Medulla oblongata (tissue), 1 donor: ENCODE results near the gene FAXDC2.

Source experiments
- DNase-seq: peaks from one replicate; pipeline ENCODE4 v3.0.0-alpha.2; 2015; ENCODE audit errors: extremely low spot score

The FAXDC2 gene

DNA sequence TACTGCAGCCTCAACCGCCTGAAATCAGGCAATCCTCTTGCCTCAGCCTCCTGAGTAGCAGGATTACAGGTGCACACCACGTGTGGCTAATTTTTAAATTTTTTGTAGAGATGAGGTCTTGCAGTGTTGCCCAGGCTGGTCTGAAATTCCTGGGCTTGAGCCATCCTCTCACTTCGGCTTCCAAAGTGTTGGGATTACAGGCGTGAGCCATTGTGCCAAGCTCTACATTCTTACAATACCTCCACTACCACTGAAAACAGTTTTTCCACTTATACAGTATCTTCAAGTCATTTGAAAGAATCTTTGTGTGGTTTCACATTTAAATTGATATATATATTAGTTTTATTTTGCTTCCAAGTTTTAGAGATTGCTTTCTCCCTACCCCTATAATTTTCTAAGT is 52.6 kb downstream of the FAXDC2 start:
- no peak for DNase-seq

DNA sequence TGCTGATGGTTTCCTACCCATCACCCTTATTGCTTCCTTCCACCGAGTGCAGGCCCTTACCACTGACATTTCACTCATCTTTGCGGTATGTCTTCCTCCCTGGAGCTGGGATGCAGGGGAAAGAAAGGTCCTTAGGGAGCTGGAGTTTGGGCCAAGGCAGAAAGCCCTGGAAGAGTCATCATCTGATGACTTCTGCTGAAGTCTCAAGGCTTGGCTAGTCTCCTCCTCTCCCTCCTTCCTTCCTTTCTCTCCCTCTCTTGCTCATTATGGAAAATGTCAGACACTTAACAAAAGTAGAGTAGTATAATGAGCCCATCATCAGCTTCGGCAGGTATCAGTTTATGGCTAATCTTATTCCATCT is 55.2 kb downstream of the FAXDC2 start:
- DNase-seq, result no peak

DNA sequence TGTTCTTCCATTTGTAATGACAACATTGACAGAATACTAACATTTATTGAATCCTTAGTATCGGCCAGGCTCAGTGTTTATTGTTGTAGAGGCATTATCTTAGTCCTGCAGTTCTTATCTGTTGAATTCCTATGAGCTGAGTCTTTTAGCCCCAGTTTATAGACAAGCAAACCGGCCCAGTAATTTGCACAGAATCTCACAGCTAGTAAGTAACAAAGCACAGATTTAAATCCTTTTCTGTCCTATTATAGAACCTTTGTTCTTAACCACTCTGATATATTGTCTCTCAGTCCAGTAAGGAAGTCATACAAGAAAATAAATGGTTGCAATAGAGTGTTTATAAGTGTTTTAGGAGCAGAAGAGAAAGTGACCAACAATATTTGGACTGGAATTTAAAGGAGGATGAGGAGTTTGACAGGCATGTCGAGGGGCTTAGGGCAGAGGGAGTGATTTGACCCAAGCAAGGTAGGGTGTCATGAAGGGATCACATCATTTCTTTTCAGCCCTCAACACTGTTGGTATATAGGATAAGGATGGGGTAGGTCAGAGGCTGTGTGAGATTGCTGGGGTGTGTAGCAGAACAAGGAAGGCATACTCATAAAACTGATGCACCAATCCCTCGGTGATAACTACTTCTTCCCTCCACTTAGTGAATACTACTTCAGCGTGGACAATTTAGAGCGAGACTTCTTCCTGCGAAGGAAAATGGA is 55.7 kb downstream of the FAXDC2 start:
- no peak for DNase-seq

GRCh38 chr5:154793599-154794524 is 56.5 kb downstream of the FAXDC2 start:
- DNase-seq, result no peak

DNA sequence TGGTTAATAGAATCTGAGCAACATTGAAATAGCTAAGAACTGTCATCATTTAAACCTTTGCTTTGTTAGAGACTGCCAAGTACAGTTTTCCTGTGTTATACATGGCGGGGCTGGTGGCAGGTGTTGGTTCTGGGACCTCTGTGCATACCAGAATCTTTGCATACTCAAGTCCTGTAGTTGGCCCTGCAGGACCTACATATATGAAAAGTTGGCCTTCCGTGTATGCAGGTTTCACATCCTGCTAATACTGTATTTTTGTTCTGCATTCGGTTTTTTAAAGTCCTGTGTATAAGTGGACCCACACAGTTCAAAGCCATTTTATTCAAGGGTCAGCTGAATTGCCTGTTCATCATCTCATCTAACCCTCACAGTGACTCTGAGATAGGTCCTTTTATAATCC is 58.9 kb downstream of the FAXDC2 start:
- DNase-seq, result no peak

GRCh38 chr5:154788212-154788611 is 62.2 kb downstream of the FAXDC2 start:
- DNase-seq, result no peak

GRCh38 chr5:154786414-154786813 is 64.0 kb downstream of the FAXDC2 start:
- DNase-seq, result no peak

DNA sequence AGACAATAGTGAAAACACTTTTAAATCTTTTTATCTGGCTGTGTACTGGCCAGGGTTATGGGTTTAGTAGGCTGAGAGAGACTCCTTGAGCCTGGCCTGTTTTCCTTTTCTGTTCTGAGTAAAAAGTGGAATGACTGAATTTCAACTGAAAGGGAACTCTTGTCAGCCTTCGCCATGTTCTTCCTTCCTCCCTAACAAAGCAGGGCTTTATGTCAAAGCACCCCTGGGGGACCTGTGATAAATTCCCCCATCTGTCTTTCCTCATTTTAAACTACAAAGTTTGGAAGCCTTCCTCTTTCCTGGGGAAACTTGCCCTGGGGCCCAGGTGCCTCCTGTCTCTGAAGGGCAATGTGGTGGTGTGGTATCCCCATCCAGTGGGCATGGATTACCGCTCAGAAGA is 65.5 kb downstream of the FAXDC2 start:
- DNase-seq, result no peak

DNA sequence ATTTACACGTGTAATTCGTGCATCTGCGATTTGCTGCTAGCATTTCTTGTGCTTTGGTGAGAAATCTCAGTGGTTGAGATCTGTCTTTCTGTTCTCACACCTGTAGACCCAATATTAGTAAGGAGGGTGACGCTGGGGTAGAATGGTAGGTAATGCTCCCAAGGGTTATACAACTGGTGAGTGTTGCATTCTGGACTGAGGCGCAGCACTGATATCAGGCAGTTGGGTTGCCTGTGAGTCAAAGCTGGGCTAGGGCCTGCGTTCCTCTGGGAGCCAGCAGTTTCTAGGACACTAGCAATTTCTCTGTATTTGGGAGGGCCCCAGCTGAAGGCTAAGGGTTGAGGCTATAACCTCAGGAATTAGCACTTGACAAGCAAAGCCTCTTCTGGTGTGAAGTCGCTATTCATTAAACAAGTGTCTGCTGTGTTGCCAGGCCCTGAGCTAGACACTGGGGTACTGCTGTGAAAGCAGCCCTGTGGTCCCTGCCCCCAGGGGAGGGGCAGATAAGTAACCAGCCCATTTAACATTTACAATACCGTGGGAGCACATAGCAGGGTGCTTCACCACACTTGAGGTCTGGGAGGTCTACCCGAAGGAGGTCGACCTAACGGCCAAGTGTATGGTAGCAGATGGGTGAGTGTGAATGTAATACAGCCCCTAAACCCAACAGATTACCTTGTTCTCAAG is 66.5 kb downstream of the FAXDC2 start:
- DNase-seq, result no peak

DNA sequence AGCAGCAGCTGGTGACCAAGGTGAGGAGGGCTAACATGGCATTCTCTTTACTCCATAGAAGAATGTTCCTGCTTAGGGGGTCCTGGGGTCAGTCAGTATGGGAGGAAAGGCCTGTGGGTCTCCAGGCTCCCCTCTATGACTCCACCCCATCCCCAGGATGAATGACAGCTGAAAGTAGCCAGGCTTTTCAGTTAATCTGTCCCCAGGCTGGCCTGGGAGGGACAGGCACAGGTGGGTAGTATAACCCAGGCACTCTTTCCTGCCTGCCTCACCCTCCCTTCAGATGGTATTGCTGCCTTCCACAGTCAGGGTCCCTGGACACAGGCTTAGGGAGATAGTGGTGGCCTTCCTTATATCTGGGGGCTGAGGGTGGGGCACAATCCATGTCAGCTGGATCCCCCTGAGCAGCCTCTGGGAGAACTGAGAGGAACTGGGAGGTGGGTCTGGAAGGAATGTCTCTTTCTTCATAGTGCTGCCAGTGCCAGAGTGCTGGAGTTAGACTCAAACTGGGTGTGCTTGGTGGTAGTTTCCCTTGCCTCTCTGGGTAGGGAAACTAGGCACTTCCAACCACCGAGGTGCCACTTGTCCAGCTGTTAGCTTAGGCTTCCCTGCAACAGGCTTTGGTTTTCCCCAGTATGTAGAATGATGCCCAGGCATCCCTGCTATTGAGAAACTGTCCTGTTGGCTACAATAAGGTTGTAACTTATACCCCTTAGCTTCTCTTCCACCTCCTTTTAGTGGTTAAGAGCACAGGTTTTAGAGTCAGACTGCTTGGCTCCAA is 67.4 kb downstream of the FAXDC2 start:
- DNase-seq, result no peak

GRCh38 chr5:154782326-154782725 is 68.1 kb downstream of the FAXDC2 start:
- DNase-seq, result no peak

DNA sequence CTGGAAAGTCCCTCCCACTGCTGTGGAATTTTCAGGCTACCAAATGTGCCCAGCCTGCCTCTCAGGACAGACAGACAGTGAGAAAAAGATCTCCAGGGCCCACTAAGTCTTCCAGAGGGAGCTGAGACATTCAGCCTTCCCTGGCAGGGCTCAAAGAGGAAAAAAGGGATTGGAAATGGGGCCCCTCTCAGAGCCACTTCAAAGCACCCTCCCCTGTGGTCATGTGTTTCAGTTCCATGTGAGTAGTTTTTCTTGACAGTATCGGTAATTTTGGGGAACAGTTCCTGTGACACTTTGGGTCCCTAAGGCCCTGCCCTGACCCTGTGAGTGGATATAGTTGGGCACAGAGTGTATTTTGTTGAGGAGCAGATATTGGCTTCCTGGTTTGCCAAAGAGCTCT is 70.3 kb downstream of the FAXDC2 start:
- DNase-seq, result no peak

DNA sequence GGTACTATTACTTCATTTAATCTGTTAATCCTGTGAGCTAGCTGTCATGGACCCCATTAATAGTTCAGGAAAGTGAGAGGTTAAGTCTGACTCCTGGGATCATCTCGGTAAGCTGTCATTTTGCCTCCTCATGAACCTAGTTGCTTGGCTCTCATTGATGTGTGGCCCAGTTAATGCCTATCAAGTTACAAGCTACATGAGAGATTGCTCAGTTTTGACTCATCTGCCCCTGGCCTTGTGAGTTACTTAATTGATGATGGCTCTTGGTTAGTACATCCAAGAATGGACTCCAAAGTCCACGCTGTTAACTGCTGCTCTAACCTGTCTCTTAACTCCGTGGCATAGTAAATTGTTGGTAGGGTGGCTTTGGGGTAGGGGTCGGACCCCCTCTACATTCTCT is 71.3 kb downstream of the FAXDC2 start:
- no peak for DNase-seq

DNA sequence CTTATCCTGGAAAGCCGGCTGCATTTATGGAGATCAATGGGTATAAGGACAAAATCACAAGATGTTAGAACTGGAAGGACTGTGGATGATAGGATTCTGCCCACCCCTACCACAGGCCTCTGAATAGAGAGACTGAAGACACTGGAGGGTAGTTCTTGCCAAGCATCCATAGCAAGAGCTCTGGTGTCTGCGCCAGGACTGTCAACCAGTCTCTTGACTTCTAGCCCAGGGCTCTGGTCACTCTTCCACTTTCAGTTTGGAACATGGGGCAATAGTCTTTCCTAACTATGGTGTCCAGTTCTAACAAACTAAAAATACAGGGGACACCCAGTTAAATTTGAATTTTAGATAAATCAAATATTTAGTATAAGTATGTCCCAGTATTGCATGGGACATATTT is 71.9 kb downstream of the FAXDC2 start:
- peak; percentile 65 for DNase-seq

GRCh38 chr5:154776167-154776566 is 74.2 kb downstream of the FAXDC2 start:
- DNase-seq, result no peak

DNA sequence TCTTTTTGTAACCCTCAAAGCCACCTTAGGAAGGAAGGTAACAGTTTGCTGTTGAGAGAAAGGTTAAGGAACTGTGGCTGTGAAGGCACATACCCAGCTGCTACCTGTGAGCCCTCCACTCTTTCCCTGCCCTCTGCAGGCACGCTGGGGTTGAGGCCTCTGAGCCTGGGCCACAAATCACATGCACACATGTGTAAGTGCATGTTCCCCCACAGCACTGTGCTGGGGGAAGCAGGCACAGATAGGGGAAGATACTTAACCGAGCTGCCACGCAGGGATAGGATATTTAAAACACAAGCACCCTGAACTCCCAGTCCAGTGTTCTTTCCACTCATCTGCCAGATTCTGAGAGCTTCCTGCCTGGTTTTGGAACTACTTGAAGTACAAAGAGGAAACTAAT is 77.1 kb downstream of the FAXDC2 start:
- no peak for DNase-seq

GRCh38 chr5:154771383-154771901 is 79.0 kb downstream of the FAXDC2 start:
- peak; percentile 26 for DNase-seq

- DNase-seq, result no peak
Measured at GRCh38 chr5:154770111-154770510, 80.3 kb downstream of the FAXDC2 start.
